Panc1 (cell line): ENCODE measurements around the gene ALS2CL. TPM values are rescaled to one million over a fixed set of nuclear protein-coding genes. Genes with fewer than 3 reads are reported as not detected.

Source experiments
- ATAC-seq: fragments of 200-7000 bp; cut with Tn5 transposase; 2 replicates; pipeline ENCODE4 v1.9.1; 2020; ENCODE audit warnings: mild to moderate bottlenecking, moderate library complexity
- BruUV-seq: library from RNA; stranded (reverse); fragments of 400-500 nt; replicated peaks from 2 replicates; lab custom pipeline; 2021; lab: Mats Ljungman, UMichigan
- CTCF ChIA-PET: fragments of 300-600 bp; sonication (Branson Sonifier 250); formaldehyde crosslinking; loops from one replicate; lab custom pipeline; 2022; ENCODE audit warnings: antibody characterized with exemption; lab: Charles Lee
- POLR2A ChIA-PET: fragments of 300-600 bp; sonication (Branson Sonifier 250); formaldehyde crosslinking; loops from one replicate; lab custom pipeline; 2022; ENCODE audit warnings: antibody characterized with exemption; lab: Charles Lee
- DNase-seq: peaks from one replicate; pipeline ENCODE4 v3.0.0-alpha.2; 2010; ENCODE audit warnings: low read depth, low spot score
- H3K27ac ChIP-seq: 2 replicates; pipeline ENCODE4 v1.5.1; 2011; ENCODE audit warnings: mild to moderate bottlenecking, low read length, inconsistent platforms
- H3K27me3 ChIP-seq: fragments of 200-500 bp; sonication (Bioruptor generic); 2 replicates; pipeline ENCODE4 v1.6.0; 2014; ENCODE audit warnings: low read length, inconsistent platforms; ENCODE audit not compliant: control insufficient read depth, insufficient read depth
- H3K36me3 ChIP-seq: fragments of 200-500 bp; sonication (Bioruptor generic); 2 replicates; pipeline ENCODE4 v1.5.1; 2014; ENCODE audit warnings: inconsistent platforms, mild to moderate bottlenecking, low read length, moderate library complexity; ENCODE audit not compliant: control insufficient read depth, insufficient read depth
- H3K4me1 ChIP-seq: 2 replicates; pipeline ENCODE4 v1.5.1; 2011; ENCODE audit warnings: inconsistent platforms, mild to moderate bottlenecking, low read length, moderate library complexity; ENCODE audit not compliant: control insufficient read depth, insufficient read depth
- H3K4me3 ChIP-seq, 2 experiments: 2 replicates each; pipeline ENCODE4 v1.5.1; 2011 to 2012; ENCODE audit warnings: low read depth in 2 of 2, low read length in 2 of 2, mild to moderate bottlenecking in 2 of 2, inconsistent platforms in 1 of 2, moderate library complexity in 1 of 2
- H3K9me3 ChIP-seq: fragments of 200-500 bp; sonication (Bioruptor generic); 2 replicates; pipeline ENCODE4 v1.5.1; 2014; ENCODE audit warnings: low read depth, mild to moderate bottlenecking, inconsistent platforms, low read length, moderate library complexity; ENCODE audit not compliant: control insufficient read depth, insufficient read depth
- CTCF ChIP-seq: fragments of 450-650 bp; IDR thresholded peaks from 2 replicates; pipeline ENCODE4 v1.5.1; 2017; ENCODE audit warnings: mild to moderate bottlenecking
- POLR2AphosphoS5 ChIP-seq: IDR thresholded peaks from 2 replicates; pipeline ENCODE4 v1.6.1; 2012; ENCODE audit warnings: mild to moderate bottlenecking, low read depth, low read length, moderate library complexity
- REST ChIP-seq, 2 experiments: IDR thresholded peaks; 2 replicates each; pipeline ENCODE4 v1.6.1; 2011 to 2012; ENCODE audit warnings: low read depth in 2 of 2, control low read depth in 1 of 2, low read length in 1 of 2, mild to moderate bottlenecking in 1 of 2, moderate library complexity in 1 of 2; ENCODE audit not compliant: insufficient read depth in 1 of 2
- SIN3A ChIP-seq: IDR thresholded peaks from 2 replicates; pipeline ENCODE4 v1.6.1; 2012; ENCODE audit warnings: low read depth, mild to moderate bottlenecking, low read length, moderate library complexity, borderline replicate concordance; ENCODE audit not compliant: insufficient read depth
- TCF7L2 ChIP-seq: IDR thresholded peaks from 2 replicates; pipeline ENCODE4 v1.6.1; 2011; ENCODE audit warnings: mild to moderate bottlenecking, low read depth, low read length, inconsistent platforms
- in situ Hi-C: cut with HindIII; loops from 2 replicates; pipeline ENCODE4 v1.10.0; 2016; ENCODE audit warnings: low sequenced_read_pairs, low pct_unique_long_range_greater_than_20kb
- intact Hi-C: fragments of 100-400 bp; cut with micrococcal nuclease; formaldehyde crosslinking; loops from one replicate; pipeline ENCODE4 v1.10.0; 2022; ENCODE audit not compliant: unreplicated experiment
- total RNA-seq: library from RNA; stranded (reverse); gene quantifications from one replicate; pipeline ENCODE4 v1.2.1, GENCODE V29; 2021; ENCODE audit not compliant: unreplicated experiment

ALS2CL gene
- total RNA-seq, 1 experiment from 2014 or later: 2.7 TPM

- H3K9me3 ChIP-seq: no peaks in the 10 kb centered on the region
- ChIA-PET CTCF (no interaction called here), POLR2A (no interaction called here)
- BruUV-seq: no TSS peak
- no peak overlapping the region for H3K27ac ChIP-seq
- ATAC-seq (no peak), DNase-seq (no peak)
- H3K4me1 ChIP-seq: no peaks in the 10 kb centered on the region
- no peaks in the 10 kb centered on the region for H3K36me3 ChIP-seq
- in situ Hi-C loops: no loop called here
- no peak overlapping the region for H3K4me3 ChIP-seq
- H3K27me3 ChIP-seq: no peaks in the 10 kb centered on the region
- TF ChIP-seq CTCF (no peak), TCF7L2 (no peak), REST (IDR thresholded peaks at IDR 0.05; ENCODE audit: insufficient read depth in 1 of 2, low read depth in 2 of 2, low read length in 1 of 2) (no peak), POLR2AphosphoS5 (no peak), SIN3A (no peak)
- intact Hi-C loops: no loop called here
Observed at GRCh38 chr3:46721009-46721408, 27.5 kb upstream of the ALS2CL start.

- H3K27ac ChIP-seq: no peak overlapping the region
- H3K4me3 ChIP-seq: no peak overlapping the region
- no peaks in the 10 kb centered on the region for H3K36me3 ChIP-seq
- intact Hi-C loops: no loop called here
- no peak for TF ChIP-seq REST (IDR thresholded peaks at IDR 0.05; ENCODE audit: insufficient read depth in 1 of 2, low read depth in 2 of 2, low read length in 1 of 2)
- POLR2A ChIA-PET: no interaction called here
- H3K9me3 ChIP-seq: no peaks in the 10 kb centered on the region
- CTCF ChIA-PET: no interaction called here
- no peak for ATAC-seq
- in situ Hi-C loops: no loop called here
- no TSS peak for BruUV-seq
- no peaks in the 10 kb centered on the region for H3K4me1 ChIP-seq
- no peaks in the 10 kb centered on the region for H3K27me3 ChIP-seq
- DNase-seq: no peak
Observed at GRCh38 chr3:46719735-46720271, 26.3 kb upstream of the ALS2CL start.
